OCI-LY1 (cell line): ENCODE results near the gene SLC24A4.

ENCODE experiments used
- EZH2 ChIP-seq: fragments of 200-600 bp; sonication (generic), shearing (Covaris generic); IDR thresholded peaks from 2 replicates; pipeline ENCODE4 v1.8.0; 2017; ENCODE audit warnings: borderline replicate concordance, mixed run types, mild to moderate bottlenecking, antibody characterized with exemption, low read length, moderate library complexity, mixed read lengths
- TF ChIP-seq, protein P1 (sequence below): fragments of 200-600 bp; sonication (generic), shearing (Covaris generic); IDR thresholded peaks from 2 replicates; pipeline ENCODE4 v1.5.1; 2017; ENCODE audit warnings: mild to moderate bottlenecking, antibody characterized with exemption, low read length, moderate library complexity, mixed read lengths

DNA sequence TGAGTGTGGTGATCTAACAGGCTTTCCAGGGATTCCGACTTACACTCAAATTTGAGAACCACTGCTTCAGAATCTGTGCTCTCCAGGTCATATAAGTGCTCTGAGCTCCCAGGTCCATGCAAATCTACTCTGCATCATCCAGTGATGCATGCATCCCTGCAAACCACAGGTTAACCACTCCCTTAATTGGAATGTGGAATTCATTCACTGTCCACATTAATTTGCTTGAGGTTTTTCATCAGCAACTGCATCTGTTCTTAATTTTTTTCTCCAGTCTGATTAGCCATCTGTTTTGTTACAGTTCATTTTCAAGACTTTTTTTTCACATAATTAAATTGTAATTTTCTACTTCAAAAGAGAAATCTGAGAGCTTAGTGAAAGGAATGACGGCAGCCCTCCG, 147.2 kb downstream of the SLC24A4 start:
- TF ChIP-seq EZH2 = no peak
- TF ChIP-seq, protein P1, sequence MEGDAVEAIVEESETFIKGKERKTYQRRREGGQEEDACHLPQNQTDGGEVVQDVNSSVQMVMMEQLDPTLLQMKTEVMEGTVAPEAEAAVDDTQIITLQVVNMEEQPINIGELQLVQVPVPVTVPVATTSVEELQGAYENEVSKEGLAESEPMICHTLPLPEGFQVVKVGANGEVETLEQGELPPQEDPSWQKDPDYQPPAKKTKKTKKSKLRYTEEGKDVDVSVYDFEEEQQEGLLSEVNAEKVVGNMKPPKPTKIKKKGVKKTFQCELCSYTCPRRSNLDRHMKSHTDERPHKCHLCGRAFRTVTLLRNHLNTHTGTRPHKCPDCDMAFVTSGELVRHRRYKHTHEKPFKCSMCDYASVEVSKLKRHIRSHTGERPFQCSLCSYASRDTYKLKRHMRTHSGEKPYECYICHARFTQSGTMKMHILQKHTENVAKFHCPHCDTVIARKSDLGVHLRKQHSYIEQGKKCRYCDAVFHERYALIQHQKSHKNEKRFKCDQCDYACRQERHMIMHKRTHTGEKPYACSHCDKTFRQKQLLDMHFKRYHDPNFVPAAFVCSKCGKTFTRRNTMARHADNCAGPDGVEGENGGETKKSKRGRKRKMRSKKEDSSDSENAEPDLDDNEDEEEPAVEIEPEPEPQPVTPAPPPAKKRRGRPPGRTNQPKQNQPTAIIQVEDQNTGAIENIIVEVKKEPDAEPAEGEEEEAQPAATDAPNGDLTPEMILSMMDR = no peak
